Activated CD4-positive, alpha-beta T cell treated with anti-CD3 and anti-CD28 coated beads, Interleukin-2, Interleukin-6, amounts not matched to agents 100 ng/mL and 50 ng/mL, durations not matched to agents 16 hours and 8 hours (primary cell): Measurements from ENCODE around the gene NCAM1.
A peak's percentile ranks its signal among the peaks of the same experiment; 100 is the strongest.

Experiments used
- DNase-seq: peaks from one replicate; pipeline ENCODE4 v3.0.0-alpha.2; 2020

Gene NCAM1

GRCh38 chr11:113174882-113175281 lies 213.7 kb downstream of the NCAM1 start:
- DNase-seq = no peak

DNA sequence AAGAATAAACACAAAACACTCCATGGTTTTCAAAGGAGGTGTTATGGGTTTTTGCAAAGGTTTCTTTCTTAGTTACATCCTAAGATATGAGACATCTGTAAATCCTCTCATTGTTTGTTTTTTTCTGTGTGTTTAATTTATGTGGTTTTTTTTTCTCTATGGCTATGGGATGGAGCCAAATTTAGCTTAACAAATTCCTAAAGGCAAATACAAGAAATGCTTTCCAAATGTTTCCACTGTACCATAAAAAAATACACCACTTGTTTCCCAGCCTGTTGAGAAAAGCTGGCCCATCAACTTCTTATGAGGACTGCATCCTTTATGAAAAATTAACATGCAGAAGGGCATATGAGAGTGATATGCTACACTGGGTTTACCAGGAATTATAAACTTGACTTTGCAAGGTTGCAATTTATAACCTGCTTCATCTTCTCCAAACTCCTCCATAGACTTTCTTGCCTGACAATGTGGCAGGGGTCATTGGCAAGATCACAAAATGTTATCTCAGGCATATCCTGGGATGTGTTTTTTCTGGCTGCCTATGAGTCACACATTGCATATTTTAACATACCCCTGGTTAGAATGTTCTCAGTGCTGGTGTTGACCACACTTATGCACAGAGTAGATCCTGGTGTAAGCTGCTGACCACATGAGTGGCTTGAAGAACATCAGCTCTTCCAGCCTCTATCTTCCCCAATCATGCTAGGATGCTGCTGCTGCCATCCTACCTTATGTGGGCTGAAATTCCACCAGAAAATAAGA lies 215.6 kb downstream of the NCAM1 start:
- DNase-seq = no peak

DNA sequence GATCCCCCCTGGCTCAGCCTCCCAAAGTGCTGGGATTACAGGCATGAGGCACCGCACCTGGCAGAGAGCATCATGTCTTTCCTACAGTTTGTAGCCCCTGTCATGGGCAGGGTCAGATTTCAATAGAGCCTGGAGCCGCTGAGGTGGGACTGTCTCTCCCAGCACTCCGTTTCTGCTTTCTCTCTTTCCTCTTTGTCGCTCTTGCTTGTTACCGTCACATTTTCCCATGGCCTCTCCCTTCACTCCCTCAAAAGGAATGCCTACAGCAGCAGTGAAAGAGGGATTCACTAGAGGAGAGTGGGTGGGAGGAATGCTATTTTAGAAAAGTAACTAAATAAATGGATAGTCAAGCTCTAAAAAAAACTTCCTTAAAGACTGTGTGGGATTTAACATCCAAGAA lies 216.5 kb downstream of the NCAM1 start:
- no peak for DNase-seq

GRCh38 chr11:113178381-113179070 lies 217.3 kb downstream of the NCAM1 start:
- no peak for DNase-seq

GRCh38 chr11:113179181-113179704 lies 218.0 kb downstream of the NCAM1 start:
- DNase-seq = no peak

GRCh38 chr11:113181094-113181493 lies 219.9 kb downstream of the NCAM1 start:
- DNase-seq = no peak

GRCh38 chr11:113182288-113182687 lies 221.1 kb downstream of the NCAM1 start:
- no peak for DNase-seq

GRCh38 chr11:113184498-113184897 lies 223.3 kb downstream of the NCAM1 start:
- no peak for DNase-seq

GRCh38 chr11:113188371-113188834 lies 227.2 kb downstream of the NCAM1 start:
- DNase-seq = no peak

DNA sequence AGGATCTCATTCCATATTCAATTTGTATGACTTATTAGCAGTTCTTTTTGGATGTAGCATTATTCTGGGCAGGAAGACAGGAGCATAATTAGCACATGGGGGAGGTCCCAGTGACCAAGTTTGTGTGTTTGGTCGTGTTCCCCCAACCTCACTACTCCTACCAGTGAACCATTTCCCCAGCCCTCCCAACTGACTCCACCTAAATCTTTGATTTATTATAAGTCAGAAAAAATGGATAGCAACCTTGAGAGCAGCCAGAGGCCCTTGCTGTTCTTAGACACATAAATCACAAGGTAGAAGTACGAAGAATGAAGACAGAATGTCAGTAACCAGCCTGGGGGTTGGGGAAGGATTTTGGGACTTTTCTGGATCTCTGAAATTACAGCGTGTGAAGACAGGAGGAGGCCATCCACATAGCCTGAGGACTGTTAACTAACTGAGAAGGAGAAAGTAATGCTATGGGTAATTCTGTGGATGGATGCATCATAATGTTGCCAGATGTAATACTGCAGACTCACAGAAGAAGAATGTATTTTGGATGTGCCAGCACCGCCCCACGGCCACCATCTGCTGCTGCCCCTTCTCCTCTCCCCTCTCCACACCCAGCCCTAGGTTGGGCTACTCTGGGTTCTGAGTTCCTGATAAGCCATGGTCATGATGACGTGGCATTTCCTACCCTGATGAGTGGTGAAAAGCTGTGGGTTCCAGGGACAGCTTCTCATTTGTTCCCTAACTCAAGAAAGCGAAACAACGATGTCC lies 228.9 kb downstream of the NCAM1 start:
- peak; percentile 2 for DNase-seq

DNA sequence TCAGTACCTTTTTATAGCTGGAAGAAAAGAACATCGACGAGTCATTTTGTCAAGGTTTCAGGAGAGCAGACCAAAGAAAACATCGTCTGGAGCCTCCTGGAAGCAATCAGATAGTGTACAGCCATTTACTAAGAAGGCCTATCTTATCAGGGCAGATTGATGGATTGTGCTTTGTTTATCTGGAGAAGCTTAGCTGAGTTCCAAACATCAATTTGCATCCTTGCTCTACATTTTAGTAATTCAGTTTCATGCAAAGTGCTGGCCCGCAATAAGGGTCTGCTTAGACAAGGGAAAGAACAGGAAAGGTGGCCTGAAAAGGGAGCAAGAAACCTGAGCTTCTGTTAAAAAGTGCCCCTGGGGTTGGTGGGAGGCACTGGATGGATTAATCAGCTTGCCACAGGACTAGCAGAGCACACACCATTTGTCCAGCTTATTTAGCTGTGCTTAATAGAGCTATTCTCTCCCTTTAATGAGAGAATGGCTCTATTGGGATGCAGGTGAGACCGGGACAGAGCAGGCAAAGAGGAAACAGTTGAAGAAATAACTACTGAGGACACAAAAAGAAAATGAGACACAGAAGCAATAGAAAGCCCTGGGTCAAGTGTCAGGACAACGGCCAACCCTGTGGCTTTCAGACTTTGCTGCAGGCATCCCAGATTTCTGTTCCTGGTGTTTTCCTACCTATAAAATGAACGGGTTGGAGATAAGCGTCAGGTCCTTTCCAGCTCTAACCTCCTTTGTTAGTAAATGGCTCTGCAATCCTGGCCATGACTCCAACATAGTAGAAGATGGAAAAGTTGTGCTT lies 231.1 kb downstream of the NCAM1 start:
- no peak for DNase-seq

GRCh38 chr11:113193016-113193415 lies 231.8 kb downstream of the NCAM1 start:
- DNase-seq = no peak

DNA sequence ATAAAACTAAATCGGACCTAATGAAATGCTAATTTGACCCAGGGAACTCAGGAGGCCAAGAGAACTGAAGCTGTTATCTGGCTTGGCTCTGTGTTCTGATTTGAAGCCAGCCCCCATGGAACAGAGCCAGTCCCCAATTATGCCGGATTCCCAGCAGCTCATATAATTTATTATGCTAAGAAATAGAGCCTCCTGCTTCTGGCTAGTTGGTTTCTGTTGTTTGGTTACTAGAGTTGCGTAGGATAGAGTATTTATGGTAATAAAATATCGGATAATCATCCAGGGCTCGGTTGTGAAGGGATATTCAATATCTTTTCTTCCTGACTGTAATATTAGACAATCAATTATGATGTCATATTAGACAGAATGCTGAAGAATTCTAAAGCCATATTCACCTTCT lies 232.7 kb downstream of the NCAM1 start:
- DNase-seq = no peak

- DNase-seq = no peak
These were observed 234.5 kb downstream of the NCAM1 start for GRCh38 chr11:113195728-113196127.

DNA sequence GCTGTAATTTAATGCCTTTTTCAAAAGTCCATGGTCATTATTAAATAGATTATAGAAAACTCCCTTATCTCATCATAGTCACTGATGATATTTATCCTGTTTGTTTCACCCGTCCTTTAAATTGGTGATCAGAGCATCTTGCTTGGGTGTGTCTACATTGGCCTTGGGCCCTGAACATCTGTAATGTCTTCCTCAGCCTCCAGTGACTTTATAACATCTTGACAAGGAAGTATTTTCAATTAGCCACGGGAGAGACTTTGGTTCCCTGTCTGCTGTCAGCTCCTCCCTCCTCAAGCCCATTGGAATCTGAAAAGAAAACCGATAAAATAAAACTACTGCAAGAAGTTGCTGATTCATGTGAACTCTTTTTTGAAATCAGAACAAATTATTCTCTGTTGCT lies 236.2 kb downstream of the NCAM1 start:
- DNase-seq = no peak

GRCh38 chr11:113198972-113199661 lies 237.9 kb downstream of the NCAM1 start:
- DNase-seq = no peak

- DNase-seq = no peak
These were observed 238.6 kb downstream of the NCAM1 start for GRCh38 chr11:113199866-113200265.

- no peak for DNase-seq
These were observed 240.0 kb downstream of the NCAM1 start for GRCh38 chr11:113201054-113201818.

GRCh38 chr11:113202431-113202830 lies 241.2 kb downstream of the NCAM1 start:
- DNase-seq = no peak

- DNase-seq = no peak
These were observed 242.0 kb downstream of the NCAM1 start for GRCh38 chr11:113203141-113203753.

DNA sequence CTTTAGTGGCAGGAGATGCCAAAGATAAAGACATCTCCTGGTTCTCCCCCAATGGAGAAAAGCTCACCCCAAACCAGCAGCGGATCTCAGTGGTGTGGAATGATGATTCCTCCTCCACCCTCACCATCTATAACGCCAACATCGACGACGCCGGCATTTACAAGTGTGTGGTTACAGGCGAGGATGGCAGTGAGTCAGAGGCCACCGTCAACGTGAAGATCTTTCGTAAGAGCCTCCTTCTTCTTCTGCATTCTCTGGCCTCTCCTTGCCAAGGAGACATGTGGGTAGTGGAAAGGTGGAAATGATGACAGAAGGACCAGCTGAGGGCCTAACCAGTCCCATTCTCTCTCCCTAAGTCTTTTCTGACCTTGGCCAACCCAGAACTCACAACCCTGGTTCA lies 243.1 kb downstream of the NCAM1 start:
- no peak for DNase-seq
